PC-9 (cell line): ENCODE data around the gene ABCD3. TPM values are rescaled to one million over a fixed set of nuclear protein-coding genes. Genes with fewer than 3 reads are reported as not detected.

Experiments
- BruUV-seq: library from RNA; stranded (reverse); fragments of 400-500 nt; replicated peaks from 2 replicates; lab custom pipeline; 2021; lab: Mats Ljungman, UMichigan
- CTCF ChIA-PET: fragments of 300-600 bp; sonication (Branson Sonifier 250); formaldehyde crosslinking; loops from one replicate; lab custom pipeline; 2022; ENCODE audit warnings: antibody characterized with exemption; lab: Charles Lee
- POLR2A ChIA-PET: fragments of 300-600 bp; sonication (Branson Sonifier 250); formaldehyde crosslinking; loops from one replicate; lab custom pipeline; 2022; ENCODE audit warnings: antibody characterized with exemption; ENCODE audit not compliant: unreplicated experiment; lab: Charles Lee
- DNase-seq, 2 experiments: peaks; one replicate each; pipeline versions ENCODE4 v3.0.0 to v3.0.0-alpha.2; 2015 to 2022; ENCODE audit warnings: mixed read lengths in 1 of 2
- H2AFZ ChIP-seq: fragments of 200-600 bp; sonication (generic); 2 replicates; pipeline ENCODE4 v1.8.1; 2017; ENCODE audit warnings: antibody characterized with exemption
- H3F3A ChIP-seq: fragments of 200-600 bp; sonication (generic); 2 replicates; pipeline ENCODE4 v1.8.1; 2017; ENCODE audit warnings: antibody characterized with exemption, mild to moderate bottlenecking, low read depth; ENCODE audit not compliant: insufficient read depth
- H3K27ac ChIP-seq: fragments of 200-600 bp; sonication (generic); 2 replicates; pipeline ENCODE4 v1.6.1; 2016; ENCODE audit warnings: mixed run types
- H3K27me3 ChIP-seq: fragments of 200-600 bp; sonication (generic); 2 replicates; pipeline ENCODE4 v1.6.1; 2016; ENCODE audit warnings: low read depth, mixed run types; ENCODE audit not compliant: insufficient read depth
- H3K36me3 ChIP-seq: fragments of 200-600 bp; sonication (generic); 2 replicates; pipeline ENCODE4 v1.6.1; 2016; ENCODE audit warnings: low read depth, mixed run types
- H3K4me1 ChIP-seq: fragments of 200-600 bp; sonication (generic); replicated peaks from 2 replicates; pipeline ENCODE4 v1.6.1; 2016; ENCODE audit warnings: mixed run types; ENCODE audit not compliant: insufficient read depth
- H3K4me2 ChIP-seq: fragments of 200-600 bp; sonication (generic); 2 replicates; pipeline ENCODE4 v1.6.1; 2017; ENCODE audit warnings: mixed run types
- H3K4me3 ChIP-seq: fragments of 200-600 bp; sonication (generic); 2 replicates; pipeline ENCODE4 v1.6.1; 2016; ENCODE audit warnings: mixed run types
- H3K79me2 ChIP-seq: fragments of 200-600 bp; sonication (generic); 2 replicates; pipeline ENCODE4 v1.6.1; 2017; ENCODE audit warnings: low read depth, mixed run types
- H3K9me2 ChIP-seq: fragments of 200-600 bp; sonication (generic); 2 replicates; pipeline ENCODE4 v1.8.1; 2017; ENCODE audit warnings: mild to moderate bottlenecking; ENCODE audit not compliant: insufficient read depth
- H3K9me3 ChIP-seq: fragments of 200-600 bp; sonication (generic); 2 replicates; pipeline ENCODE4 v1.8.1; 2016; ENCODE audit warnings: low read depth; ENCODE audit not compliant: insufficient read depth
- H4K20me1 ChIP-seq: fragments of 200-600 bp; sonication (generic); 2 replicates; pipeline ENCODE4 v1.8.1; 2017; ENCODE audit not compliant: insufficient read depth
- CTCF ChIP-seq: fragments of 200-600 bp; sonication (generic); conservative IDR thresholded peaks from 2 replicates; pipeline ENCODE4 v1.6.1; 2017; ENCODE audit warnings: mixed run types, antibody characterized with exemption, mild to moderate bottlenecking, moderate library complexity
- EZH2 ChIP-seq: fragments of 200-600 bp; sonication (generic); IDR thresholded peaks from 2 replicates; pipeline ENCODE4 v1.8.0; 2017; ENCODE audit warnings: antibody characterized with exemption, low read depth
- intact Hi-C: fragments of 100-400 bp; cut with micrococcal nuclease; formaldehyde crosslinking; loops from one replicate; pipeline ENCODE4 v1.10.0; 2022; ENCODE audit not compliant: unreplicated experiment
- total RNA-seq: library from RNA; stranded (reverse); gene quantifications from 2 replicates; pipeline ENCODE4 v1.2.3, GENCODE V29; 2021

Gene ABCD3
- total RNA-seq, 1 experiment from 2014 or later = 51.6 TPM

GRCh38 chr1:94501426-94501825 is 83.2 kb downstream of the ABCD3 start:
- ChIA-PET POLR2A (no interaction called here), CTCF (no interaction called here)
- Histone ChIP-seq H2AFZ (no peak overlapping the region), H3K36me3 (peaks cover 38% of the 10 kb centered on the region), H3K4me1 (no peaks in the 10 kb centered on the region), H4K20me1 (no peaks in the 10 kb centered on the region), H3F3A (no peaks in the 10 kb centered on the region), H3K9me3 (no peaks in the 10 kb centered on the region), H3K4me2 (no peak overlapping the region), H3K4me3 (no peak overlapping the region), H3K27ac (no peak overlapping the region), H3K79me2 (no peaks in the 10 kb centered on the region), H3K27me3 (no peaks in the 10 kb centered on the region), H3K9me2 (no peaks in the 10 kb centered on the region)
- intact Hi-C loops = no loop called here
- DNase-seq = no peak
- BruUV-seq = no TSS peak
- TF ChIP-seq CTCF (no peak), EZH2 (no peak)

- H4K20me1 ChIP-seq = no peaks in the 10 kb centered on the region
- no peak overlapping the region for H2AFZ ChIP-seq
- no peaks in the 10 kb centered on the region for H3K27me3 ChIP-seq
- H3F3A ChIP-seq = no peaks in the 10 kb centered on the region
- ChIA-PET CTCF (no interaction called here), POLR2A (no interaction called here)
- no peaks in the 10 kb centered on the region for H3K79me2 ChIP-seq
- intact Hi-C loops = no loop called here
- H3K9me3 ChIP-seq = no peaks in the 10 kb centered on the region
- H3K27ac ChIP-seq = no peak overlapping the region
- no peak overlapping the region for H3K4me3 ChIP-seq
- no peaks in the 10 kb centered on the region for H3K4me1 ChIP-seq
- DNase-seq = no peak
- H3K9me2 ChIP-seq = no peaks in the 10 kb centered on the region
- H3K36me3 ChIP-seq = peaks cover 39% of the 10 kb centered on the region
- no peak overlapping the region for H3K4me2 ChIP-seq
- TF ChIP-seq EZH2 (no peak), CTCF (no peak)
- no TSS peak for BruUV-seq
Observed at GRCh38 chr1:94501935-94502334, 83.7 kb downstream of the ABCD3 start.

- no peak overlapping the region for H3K27ac ChIP-seq
- intact Hi-C loops = no loop called here
- CTCF ChIA-PET = no interaction called here
Observed at GRCh38 chr1:94503153-94503552, 85.0 kb downstream of the ABCD3 start.

More at GRCh38 chr1:94503153-94503552, 85.0 kb downstream of the ABCD3 start:
- H3K4me1 ChIP-seq = no peaks in the 10 kb centered on the region
- no peaks in the 10 kb centered on the region for H3K79me2 ChIP-seq
- no peaks in the 10 kb centered on the region for H4K20me1 ChIP-seq
- H3K9me3 ChIP-seq = no peaks in the 10 kb centered on the region
- no peak overlapping the region for H2AFZ ChIP-seq
- POLR2A ChIA-PET = no interaction called here
- no peak for DNase-seq
- peaks cover 39% of the 10 kb centered on the region for H3K36me3 ChIP-seq
- H3K9me2 ChIP-seq = no peaks in the 10 kb centered on the region
- H3F3A ChIP-seq = no peaks in the 10 kb centered on the region
- BruUV-seq = no TSS peak
- no peak for TF ChIP-seq CTCF
- no peak for TF ChIP-seq EZH2
- H3K4me3 ChIP-seq = no peak overlapping the region
- no peaks in the 10 kb centered on the region for H3K27me3 ChIP-seq
- no peak overlapping the region for H3K4me2 ChIP-seq
